ENCODE measurements around the gene RPLP2.

RPLP2 gene

DNA sequence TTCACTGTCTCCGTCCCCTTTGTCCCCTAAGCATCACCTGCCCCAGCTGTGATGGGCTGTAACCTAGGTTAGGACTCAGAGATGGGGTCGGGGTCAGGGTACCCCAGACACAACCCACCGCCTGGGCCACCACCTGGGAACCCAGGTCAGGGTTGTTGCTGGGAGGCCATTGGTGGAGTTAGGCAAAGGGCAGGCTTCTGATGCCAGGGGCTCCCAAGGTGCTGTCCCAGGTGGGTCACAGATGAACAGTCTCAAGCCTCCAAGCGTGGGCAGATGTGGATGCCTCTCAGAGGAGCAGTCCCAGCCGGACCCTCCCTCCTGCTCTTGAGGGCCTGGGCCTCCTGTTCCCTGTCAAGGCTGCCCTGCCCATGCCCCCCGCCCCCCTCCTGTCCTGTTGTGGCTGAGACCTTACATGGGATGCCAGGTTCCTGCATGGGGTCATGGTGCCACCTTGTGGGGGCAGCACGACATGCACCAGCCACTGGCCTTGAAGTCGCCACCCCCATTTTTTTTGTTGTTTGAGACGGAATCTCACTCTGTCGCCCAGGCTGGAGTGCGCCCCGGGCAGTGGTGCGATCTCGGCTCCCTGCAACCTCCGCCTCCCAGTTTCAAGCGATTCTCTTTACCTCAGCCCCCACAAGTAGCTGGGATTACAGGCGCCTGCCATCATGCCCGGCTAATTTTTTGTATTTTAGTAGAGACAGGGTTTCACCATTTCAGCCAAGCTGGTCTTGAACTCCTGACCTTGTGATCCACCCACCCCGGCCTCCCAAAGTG lies 44.6 kb upstream of the RPLP2 start (continued):
- TF ChIP-seq, protein P1, sequence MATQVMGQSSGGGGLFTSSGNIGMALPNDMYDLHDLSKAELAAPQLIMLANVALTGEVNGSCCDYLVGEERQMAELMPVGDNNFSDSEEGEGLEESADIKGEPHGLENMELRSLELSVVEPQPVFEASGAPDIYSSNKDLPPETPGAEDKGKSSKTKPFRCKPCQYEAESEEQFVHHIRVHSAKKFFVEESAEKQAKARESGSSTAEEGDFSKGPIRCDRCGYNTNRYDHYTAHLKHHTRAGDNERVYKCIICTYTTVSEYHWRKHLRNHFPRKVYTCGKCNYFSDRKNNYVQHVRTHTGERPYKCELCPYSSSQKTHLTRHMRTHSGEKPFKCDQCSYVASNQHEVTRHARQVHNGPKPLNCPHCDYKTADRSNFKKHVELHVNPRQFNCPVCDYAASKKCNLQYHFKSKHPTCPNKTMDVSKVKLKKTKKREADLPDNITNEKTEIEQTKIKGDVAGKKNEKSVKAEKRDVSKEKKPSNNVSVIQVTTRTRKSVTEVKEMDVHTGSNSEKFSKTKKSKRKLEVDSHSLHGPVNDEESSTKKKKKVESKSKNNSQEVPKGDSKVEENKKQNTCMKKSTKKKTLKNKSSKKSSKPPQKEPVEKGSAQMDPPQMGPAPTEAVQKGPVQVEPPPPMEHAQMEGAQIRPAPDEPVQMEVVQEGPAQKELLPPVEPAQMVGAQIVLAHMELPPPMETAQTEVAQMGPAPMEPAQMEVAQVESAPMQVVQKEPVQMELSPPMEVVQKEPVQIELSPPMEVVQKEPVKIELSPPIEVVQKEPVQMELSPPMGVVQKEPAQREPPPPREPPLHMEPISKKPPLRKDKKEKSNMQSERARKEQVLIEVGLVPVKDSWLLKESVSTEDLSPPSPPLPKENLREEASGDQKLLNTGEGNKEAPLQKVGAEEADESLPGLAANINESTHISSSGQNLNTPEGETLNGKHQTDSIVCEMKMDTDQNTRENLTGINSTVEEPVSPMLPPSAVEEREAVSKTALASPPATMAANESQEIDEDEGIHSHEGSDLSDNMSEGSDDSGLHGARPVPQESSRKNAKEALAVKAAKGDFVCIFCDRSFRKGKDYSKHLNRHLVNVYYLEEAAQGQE (tag by site-specific recombination; IDR thresholded peaks at IDR 0.05) = 0 out of 2 replicates have a peak, but pooled peaks have one; percentile 21
- TF ChIP-seq GFI1B (tag by site-specific recombination; IDR thresholded peaks at IDR 0.05) (no peak), ZFHX2 (tag by site-specific recombination; conservative IDR thresholded peaks at IDR 0.05) (0 out of 2 replicates have a peak, but pooled peaks have one; percentile 16), REPIN1 (tag by site-specific recombination; IDR thresholded peaks at IDR 0.05; ENCODE audit: low read depth) (no peak), ZNF202 (tag by site-specific recombination; IDR thresholded peaks at IDR 0.05; ENCODE audit: borderline replicate concordance) (no peak), ZNF211 (tag by site-specific recombination; IDR thresholded peaks at IDR 0.05; ENCODE audit: low read depth) (no peak), KLF9 (tag by site-specific recombination; IDR thresholded peaks at IDR 0.05; ENCODE audit: low read depth) (0 out of 2 replicates have a peak, but pooled peaks have one; percentile 24), GLIS2 (tag by site-specific recombination; IDR thresholded peaks at IDR 0.05) (peak; percentile 43; the same call in 1 of the 2 replicates), ZNF654 (tag by site-specific recombination; IDR thresholded peaks at IDR 0.05; ENCODE audit: low read depth) (peak; percentile 37), SALL2 (tag by site-specific recombination; IDR thresholded peaks at IDR 0.05; ENCODE audit: borderline replicate concordance) (no peak), IKZF3 (tag by site-specific recombination; IDR thresholded peaks at IDR 0.05) (no peak), MZF1 (tag by site-specific recombination; IDR thresholded peaks at IDR 0.05; ENCODE audit: borderline replicate concordance) (no peak), ZNF670 (tag by site-specific recombination; IDR thresholded peaks at IDR 0.05; ENCODE audit: low read depth) (no peak)
- TF ChIP-seq, protein P2, sequence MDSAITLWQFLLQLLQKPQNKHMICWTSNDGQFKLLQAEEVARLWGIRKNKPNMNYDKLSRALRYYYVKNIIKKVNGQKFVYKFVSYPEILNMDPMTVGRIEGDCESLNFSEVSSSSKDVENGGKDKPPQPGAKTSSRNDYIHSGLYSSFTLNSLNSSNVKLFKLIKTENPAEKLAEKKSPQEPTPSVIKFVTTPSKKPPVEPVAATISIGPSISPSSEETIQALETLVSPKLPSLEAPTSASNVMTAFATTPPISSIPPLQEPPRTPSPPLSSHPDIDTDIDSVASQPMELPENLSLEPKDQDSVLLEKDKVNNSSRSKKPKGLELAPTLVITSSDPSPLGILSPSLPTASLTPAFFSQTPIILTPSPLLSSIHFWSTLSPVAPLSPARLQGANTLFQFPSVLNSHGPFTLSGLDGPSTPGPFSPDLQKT (IDR thresholded peaks at IDR 0.05; ENCODE audit: borderline replicate concordance, low read depth, low read length) = no peak
- TF ChIP-seq, protein P3, sequence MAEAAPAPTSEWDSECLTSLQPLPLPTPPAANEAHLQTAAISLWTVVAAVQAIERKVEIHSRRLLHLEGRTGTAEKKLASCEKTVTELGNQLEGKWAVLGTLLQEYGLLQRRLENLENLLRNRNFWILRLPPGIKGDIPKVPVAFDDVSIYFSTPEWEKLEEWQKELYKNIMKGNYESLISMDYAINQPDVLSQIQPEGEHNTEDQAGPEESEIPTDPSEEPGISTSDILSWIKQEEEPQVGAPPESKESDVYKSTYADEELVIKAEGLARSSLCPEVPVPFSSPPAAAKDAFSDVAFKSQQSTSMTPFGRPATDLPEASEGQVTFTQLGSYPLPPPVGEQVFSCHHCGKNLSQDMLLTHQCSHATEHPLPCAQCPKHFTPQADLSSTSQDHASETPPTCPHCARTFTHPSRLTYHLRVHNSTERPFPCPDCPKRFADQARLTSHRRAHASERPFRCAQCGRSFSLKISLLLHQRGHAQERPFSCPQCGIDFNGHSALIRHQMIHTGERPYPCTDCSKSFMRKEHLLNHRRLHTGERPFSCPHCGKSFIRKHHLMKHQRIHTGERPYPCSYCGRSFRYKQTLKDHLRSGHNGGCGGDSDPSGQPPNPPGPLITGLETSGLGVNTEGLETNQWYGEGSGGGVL (tag by site-specific recombination; IDR thresholded peaks at IDR 0.05) = no peak
- TF ChIP-seq, protein P4, sequence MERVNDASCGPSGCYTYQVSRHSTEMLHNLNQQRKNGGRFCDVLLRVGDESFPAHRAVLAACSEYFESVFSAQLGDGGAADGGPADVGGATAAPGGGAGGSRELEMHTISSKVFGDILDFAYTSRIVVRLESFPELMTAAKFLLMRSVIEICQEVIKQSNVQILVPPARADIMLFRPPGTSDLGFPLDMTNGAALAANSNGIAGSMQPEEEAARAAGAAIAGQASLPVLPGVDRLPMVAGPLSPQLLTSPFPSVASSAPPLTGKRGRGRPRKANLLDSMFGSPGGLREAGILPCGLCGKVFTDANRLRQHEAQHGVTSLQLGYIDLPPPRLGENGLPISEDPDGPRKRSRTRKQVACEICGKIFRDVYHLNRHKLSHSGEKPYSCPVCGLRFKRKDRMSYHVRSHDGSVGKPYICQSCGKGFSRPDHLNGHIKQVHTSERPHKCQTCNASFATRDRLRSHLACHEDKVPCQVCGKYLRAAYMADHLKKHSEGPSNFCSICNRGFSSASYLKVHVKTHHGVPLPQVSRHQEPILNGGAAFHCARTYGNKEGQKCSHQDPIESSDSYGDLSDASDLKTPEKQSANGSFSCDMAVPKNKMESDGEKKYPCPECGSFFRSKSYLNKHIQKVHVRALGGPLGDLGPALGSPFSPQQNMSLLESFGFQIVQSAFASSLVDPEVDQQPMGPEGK (tag by site-specific recombination; IDR thresholded peaks at IDR 0.05) = peak; percentile 20; the same call in 1 of the 2 replicates
- TF ChIP-seq, protein P5, sequence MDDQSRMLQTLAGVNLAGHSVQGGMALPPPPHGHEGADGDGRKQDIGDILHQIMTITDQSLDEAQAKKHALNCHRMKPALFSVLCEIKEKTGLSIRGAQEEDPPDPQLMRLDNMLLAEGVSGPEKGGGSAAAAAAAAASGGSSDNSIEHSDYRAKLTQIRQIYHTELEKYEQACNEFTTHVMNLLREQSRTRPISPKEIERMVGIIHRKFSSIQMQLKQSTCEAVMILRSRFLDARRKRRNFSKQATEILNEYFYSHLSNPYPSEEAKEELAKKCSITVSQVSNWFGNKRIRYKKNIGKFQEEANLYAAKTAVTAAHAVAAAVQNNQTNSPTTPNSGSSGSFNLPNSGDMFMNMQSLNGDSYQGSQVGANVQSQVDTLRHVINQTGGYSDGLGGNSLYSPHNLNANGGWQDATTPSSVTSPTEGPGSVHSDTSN (CRISPR knock-in tag; IDR thresholded peaks at IDR 0.05) = no peak

Measured in HEK293 (cell line).